DMS114 treated with DMSO at 0.1 percent for 48 hours (cell line): ENCODE measurements around the gene BMP6.
"Not testable (repeated sequence)": the region's sequence is repeated elsewhere in the genome, so short reads cannot be mapped to it uniquely, and the experiment has no call there.

ENCODE experiments used
- DNase-seq: peaks from one replicate; lab custom pipeline; 2025; ENCODE audit not compliant: unreplicated experiment; lab: John Stamatoyannopoulos, UW

BMP6 gene

DNA sequence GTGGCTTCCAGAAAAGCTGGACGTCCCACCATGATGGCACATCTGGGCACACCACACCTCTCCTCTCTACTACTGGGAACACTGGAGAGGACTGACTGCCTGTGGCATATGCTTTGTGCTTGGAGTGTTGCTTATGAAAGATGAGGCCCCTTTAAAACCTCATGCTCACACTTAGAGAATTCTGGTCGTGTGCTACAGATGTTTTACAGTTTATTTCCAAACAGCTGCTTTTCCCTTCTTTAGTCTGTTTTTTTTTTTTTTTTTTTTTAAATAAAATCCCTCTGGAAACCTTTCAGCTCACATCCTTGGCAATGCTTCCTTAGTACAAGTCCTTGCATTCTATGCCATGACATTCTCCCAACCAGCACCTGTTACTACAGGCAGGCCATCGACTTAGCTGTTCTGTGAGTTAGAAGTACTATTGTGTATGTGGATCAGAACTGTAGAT is 60.3 kb downstream of the BMP6 start:
- DNase-seq = no peak

DNA sequence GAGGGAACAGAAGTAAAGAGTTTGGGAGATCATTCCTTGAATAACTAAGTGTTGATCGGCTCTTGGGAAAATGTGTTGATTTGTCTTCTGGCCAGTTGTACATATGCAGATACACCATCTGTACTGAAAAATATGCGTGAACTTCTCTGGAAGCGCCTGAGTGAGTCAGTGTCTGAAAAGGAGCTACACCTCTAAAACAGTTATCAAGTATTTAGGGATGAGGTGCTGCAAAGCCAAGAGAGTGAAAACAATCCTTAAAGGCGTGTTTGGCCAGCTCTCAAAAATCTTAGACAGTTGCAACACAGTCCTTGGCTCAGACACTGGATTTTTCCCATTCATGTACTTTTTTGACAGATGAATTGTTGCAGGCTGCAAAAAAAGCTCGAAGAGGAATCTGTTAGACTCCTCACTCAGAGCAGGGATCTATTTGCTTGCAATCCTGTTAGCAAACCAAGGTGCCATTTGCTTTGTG is 61.3 kb downstream of the BMP6 start:
- DNase-seq = no peak

DNA sequence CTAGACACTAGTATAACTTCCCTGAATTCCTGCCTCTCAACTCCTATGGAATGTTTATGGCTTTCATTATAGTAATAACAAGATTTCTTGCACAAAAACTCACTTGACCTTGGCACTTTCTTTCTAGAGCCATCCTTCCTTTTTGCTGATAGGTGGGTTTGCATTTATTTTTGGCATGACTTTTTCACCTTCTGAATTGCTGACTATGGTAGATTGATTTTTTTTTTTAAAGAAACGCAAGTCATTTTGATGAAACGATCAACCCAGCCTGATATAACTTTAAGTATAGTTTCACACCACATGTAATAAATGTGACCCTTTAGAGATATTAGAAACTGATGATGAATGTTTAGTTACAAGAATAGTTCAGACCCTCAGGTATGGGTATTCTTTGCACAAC is 61.8 kb downstream of the BMP6 start:
- DNase-seq = no peak

DNA sequence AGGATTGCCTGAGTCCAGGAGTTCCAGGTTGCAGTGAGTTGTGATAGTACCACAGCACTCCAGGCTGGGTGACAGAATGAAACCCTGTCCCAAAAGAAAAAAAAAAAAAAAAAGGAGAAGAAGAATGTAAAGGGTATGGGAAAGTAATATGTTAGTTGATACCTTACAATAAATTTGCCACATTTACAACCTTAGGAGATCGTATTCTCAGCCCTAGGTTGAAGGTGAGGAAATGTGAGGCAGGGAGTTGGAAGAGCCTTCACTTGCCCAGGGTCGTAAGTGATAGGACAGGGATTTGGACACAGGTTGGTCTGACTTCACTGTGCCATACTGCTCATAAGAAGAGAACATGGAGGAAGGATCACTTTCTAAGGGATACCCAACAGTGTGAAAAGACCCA is 68.6 kb downstream of the BMP6 start:
- no peak for DNase-seq

DNA sequence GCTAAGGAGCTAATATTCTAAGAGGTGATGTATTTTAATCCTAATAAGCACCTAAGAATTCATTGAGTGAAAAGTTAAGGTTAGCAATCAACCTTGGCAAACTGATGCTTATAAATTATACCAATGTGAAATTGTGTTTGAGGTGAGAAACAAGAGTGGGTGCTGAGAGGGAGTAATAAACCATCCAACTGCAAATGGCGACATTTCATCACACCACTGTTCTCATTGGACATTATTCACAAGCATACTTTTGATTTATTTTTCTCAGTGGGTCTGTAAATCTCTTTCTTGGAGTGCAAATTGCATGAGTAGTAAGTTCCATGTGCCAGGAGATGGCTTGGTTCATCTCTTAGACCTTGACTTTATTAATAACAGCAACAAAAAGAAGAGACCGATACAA is 71.5 kb downstream of the BMP6 start:
- DNase-seq = no peak

DNA sequence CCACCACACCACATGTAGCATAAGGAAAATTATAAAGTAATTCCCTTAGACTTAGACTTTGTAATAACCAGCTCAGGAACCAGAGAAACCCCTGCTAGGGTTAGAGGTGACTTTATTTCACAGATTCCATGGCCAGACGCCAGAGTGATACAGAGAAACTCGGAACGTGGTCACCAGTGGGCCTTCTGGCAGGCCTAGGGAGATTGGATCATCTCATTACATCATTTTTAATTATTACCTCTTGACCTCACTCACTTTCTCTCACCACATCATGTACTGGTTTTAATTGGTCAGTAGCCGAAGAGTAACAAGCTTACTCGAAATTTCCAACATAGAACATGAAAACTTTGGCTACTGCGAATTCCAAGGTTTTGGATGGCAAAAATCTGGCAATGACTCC is 72.9 kb downstream of the BMP6 start:
- DNase-seq = no peak

DNA sequence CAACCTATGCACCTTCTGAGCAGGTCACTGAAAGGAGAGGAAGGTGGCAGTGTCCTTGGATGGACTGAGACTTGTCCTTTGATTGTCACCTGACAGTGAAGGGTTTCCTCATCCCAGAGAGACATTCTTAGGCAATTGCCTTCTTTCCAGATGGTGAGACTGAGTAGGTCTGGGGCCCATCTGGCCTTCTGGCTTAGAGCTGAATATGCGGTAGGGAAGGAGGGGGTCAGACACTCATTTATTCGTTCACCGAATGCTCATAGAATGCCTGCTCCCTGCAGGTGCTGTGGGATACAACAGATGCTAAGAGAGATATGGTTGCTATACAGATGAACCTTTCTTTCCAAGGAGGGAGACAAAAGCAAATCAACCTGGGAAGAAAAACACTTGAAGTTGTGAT is 76.8 kb downstream of the BMP6 start:
- DNase-seq = no peak

DNA sequence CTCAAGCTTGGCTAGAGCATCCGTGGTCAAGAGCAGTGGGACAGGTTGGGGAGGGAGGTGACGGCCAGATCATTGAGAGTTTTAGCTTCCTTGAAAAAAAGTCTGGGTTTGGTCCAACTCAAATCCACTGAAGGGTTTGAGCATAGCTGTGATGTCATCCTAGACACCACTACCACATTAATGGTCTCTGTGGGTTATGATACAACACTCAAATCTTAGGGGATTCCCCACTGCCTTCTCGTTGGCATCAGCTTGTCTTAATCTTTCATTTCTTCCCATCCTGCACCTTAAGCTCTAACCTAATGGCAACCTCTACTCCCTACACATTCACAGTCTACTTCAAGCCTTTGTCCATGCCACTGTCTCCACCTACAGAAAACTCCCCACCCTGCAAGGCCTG is 77.3 kb downstream of the BMP6 start:
- DNase-seq = no peak

DNA sequence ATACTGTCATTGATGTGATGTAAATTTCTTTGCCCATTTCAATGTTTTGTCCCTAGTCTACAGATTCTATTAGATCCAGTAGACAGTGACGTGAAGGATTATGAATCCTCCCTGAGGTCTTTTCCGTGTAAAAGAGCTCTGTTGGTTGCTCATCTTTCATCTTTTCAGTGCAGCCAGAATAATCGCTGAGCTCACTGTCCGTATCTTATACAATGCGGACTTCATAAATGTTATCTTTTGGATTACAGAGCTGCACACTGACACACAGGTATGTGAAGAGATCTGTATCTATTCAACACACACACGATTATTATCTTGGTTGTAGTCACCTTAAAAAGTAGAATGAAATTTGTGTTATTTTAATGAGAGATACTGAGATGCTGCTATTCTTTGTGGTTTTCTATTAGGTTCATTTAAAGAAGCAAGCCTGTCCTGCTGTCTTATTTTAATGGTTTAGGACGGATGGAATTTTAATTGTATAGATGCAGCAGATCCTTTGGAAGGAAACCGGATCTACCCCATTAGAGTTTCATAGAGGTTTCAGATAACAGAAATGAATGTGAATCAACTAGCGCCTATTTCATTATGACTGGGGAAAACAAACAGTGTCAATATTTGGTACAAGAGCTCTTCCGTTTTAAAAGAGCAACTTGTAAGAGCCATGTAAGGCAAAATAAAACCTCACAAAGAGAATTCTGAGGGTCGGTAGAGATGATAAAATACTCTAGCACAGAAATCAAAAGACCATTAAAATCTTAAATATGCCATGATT is 79.4 kb downstream of the BMP6 start:
- no peak for DNase-seq

DNA sequence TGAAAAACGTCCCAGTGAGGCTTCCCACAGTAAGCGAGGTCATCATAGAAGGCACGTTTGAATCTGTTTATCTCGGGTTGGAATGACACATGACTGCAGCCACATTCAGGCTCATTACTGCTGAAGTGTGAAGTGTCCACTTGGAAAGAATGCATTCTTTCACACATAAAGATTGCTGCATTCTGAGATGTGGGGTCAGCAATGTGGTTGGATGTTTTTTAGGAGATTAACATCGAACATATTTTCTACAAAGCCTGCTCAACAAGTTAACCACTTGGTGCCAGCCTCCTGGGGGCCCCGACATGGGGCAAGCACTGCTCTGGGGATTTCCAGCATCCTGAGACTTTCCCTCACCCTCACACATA is 79.9 kb downstream of the BMP6 start:
- DNase-seq = no peak

DNA sequence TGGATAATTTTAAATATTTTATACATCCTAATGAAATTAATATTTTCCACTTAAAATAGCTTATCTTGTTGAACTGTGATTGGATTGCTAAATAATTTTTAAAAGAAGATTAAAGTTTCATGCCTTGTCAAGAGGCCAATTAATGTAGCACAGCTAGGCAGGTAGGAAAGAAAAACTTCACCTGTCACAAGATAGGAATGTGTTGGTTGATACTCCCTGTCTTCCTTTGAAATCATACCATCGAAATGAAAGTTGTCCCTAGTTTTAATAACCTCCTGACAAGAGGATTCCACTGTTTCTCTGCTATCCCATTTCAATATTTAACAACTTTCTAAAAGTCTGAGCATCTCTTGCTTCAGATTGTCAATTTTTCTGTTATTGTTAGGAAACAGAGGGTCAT is 80.8 kb downstream of the BMP6 start:
- no peak for DNase-seq

DNA sequence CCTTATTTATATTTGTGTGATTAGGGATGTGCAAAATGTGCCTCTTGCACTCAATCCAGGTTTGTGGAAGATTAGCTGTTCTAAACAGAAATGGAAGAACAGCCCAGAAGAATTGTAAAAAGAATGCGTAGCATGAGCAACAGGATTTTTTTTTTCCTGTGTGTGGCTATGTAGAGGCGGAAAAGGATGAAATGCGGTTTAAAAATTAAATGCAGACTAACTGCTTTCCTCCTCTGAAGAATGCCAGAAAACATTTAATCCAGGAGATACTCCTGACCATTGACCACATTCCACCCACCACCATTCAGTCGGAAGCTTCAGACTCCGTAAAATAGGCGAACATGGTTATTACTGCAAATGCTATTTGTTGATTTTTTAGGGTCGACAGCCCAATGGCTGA is 83.4 kb downstream of the BMP6 start:
- DNase-seq = no peak

DNA sequence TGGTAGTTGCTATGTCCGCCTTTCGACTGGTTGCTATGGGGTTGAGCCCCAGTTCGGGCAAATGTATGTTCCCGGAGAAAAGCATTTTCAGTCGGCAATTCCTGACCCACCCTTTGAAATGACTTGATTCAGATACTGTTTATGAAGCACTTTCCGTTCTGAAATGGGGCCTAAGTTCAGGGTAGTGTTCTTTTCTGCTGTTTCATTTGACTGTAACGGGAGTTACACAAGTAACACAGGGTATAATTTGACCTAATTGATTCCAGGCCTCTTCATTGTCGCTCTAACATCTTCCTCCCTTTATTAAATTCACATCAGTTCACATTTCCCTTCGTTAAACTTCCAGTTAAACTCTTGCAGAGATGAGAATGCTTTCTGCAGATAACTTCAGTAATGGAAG is 85.5 kb downstream of the BMP6 start:
- no peak for DNase-seq

DNA sequence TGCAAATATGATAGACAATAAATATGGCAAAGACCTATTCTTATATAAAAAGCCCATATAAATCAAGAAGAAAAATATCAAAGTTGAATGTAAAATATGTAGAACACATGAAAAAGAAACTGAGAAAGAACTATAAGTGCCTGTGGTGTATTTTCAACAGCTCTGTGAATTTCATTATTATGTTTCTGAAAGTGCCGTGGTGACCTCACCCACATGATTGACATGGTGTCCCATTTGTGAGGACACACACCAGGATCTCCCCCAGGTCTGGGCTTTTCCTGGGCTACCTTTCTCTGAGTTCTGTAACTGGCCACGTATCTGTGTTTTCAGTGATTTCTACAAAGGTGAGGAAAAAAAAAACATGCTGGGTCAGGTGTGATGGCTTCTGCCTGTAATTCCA is 86.7 kb downstream of the BMP6 start:
- DNase-seq = no peak

DNA sequence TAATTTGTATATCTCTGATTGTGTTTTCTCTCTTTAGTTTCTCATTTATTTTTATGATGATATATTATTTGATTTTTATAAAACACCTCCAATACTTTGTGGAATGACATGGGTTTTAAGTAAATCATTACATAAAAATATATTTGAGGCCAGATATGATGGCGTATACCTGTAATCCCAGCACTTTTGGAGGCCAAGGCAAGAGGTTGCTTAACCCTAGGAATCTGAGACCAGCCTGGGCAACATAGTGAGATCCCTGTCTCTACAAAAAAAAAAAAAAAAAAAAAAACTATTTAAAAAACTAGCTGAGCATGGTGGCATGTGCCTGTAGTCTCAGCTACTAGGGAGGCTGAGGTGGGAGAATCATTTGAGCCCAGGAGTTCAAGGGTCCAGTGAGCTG is 87.3 kb downstream of the BMP6 start:
- DNase-seq = no peak

DNA sequence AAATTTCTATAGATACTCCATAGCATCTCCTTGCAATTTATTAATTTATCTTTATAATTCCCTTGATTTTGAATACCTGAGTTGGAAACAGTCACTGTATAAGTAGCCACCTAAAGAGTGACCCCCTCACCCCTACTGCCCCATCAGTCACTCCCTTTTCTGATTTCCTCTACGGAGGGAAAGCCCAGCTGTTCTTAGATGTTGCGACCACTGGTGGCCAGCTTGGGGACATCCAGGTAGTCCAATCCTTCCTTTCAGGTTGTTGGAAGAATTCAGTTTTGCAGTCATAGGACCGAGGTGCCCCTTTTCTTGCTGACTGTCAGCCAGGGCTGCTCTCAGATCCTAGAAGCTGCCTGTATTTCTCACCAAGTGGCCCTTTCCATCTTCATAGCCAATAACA is 87.8 kb downstream of the BMP6 start:
- no peak for DNase-seq

DNA sequence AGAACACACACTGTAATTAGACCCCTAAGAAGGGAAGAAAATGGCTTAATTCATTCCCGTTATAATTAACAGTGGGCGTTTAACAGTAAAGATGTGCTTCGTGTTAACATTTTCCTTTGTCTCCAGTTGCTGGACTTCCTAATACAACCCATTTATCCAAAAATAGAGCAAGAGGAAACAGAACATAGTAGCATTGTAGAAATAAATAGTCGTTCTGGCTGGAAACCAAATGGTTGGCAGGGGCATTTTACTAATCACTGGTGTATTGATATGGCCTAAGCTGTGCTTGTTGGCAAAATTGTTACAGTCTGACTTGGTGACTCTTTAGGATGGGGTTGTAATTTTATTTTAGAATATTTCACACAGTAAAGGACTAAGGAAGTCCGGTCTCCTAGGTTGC is 89.8 kb downstream of the BMP6 start:
- DNase-seq = no peak

DNA sequence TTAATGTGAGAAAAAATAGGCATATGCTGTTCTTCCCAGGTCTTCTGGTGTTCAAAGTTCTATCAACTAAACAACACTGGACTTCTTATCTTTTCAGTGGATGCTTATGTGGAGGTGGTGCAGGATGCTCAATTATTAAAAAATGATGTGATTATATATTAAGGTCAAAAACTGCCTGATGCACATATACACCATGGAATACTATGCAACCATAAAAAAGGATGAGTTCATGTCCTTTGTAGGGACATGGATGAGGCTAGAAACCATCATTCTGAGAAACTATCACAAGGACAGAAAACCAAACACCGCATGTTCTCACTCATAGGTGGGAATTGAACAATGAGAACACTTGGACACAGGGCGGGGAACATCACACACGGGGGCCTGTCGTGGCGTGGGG is 91.3 kb downstream of the BMP6 start:
- not testable (repeated sequence) for DNase-seq

DNA sequence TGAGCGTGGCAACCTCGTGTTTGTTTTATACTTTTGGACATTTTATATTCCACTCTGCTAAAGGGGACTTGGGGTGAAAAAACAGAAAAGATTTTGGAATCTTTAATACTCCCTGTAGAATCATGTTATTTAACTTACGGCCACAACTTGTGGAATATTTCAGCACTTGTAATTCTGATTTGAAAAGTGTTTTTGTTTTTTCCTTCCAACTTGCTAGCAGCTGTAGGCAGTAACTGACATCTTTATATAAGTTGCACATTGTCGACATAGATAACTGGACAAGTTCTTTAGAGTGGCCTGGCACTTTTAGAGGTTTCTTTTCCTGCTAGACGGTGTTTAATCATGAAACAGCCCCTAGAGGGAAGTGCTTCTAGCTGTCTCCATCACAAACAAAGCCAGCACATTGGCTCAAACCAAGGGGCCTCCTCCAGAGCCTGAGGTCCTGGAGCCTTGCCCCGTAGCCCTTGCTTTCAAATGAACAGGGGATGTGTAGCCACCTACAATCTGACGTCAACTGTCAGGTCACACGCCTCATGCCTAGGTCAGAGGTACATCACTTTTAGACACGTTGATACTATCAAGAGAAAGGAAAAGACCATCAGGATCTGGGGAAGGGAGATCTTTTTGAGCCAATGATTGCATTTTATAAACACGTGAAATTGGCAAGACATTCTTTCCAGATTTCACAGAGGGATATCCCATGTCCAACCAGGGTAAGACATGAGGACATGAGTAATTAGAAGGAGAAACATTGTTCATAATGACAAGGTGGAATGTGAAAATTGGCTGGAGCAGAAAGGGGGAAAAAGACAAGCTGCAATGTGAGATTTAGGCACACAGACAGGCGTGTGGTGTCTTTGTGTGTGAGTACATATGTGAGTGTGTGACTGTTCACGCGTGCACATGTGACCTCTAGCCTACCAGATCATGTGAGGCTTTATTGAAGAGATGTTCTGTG is 92.6 kb downstream of the BMP6 start:
- no peak for DNase-seq

DNA sequence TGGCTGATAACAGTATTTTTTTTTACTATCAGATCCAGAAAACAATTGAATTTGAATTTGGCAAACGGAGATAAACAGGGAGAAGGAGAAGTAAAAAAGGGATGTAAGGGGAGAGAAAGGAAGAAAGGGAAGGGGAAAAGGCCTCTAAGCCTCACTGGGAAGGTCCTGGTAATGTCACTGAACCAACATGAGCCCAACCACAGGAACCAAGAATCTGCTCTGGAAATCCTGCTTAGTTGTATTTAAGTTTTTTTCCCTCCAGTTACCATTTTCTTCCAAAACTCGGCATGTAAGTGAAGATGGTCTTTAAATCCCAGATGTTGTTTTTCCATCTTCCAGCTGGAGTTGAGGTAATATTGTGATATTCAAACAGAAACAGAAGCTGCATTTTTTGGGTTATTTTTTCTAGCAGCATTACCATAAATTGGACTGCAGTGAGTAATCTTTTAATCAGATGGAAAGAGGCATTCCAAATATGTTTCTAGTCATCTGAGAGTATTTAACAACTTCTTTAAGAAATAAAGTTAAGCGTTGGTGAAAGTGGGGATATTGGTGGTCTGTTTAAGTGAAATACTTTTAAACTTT is 93.6 kb downstream of the BMP6 start:
- DNase-seq = no peak

DNA sequence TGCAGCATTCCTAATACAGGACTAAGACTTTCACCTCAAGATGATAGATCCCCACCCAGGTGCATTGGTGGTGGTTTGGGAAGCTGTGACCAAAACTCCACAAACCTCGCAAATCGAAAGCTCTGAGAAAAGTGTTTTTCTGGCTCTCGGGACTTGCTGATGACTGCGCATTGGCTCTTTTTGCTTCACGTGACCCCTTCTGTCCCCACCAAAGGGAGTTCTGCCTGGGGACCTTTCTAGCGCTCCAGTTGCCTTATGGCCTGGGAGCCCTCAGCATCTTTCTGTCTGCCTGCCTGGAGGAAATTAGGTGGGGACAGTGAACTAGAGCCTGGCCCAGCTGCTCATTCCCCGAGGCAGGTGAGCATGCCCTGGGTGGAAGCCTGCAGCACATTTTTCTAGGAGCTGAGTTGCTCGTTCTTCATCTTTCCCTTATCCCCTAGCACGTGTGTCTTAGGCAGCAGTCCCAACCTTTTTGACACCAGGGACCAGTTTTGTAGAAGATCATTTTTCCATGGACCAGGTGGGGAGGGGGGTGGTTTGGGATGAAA is 94.5 kb downstream of the BMP6 start:
- no peak for DNase-seq

DNA sequence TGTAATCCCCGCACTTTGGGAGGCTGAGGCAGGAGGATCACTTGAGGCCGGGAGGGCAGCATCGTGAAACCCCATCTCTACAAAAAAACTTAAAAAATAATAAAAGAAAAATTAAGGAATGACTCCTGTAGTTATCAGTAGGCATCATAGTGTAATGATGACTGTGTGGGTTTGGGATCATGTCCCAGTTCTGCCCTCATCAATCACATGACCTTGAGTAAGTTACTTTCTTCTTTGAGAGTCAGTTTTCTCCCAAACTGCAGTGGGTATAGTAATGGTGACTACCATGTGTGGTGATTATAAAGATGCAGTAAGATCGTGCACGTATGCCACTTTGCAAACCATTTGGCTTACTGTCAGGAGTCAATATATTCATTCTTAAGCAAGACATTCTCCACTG is 95.5 kb downstream of the BMP6 start:
- DNase-seq = no peak
